ENCODE results near the gene ZSWIM9. TPM values are rescaled to one million over a fixed set of nuclear protein-coding genes. Genes with fewer than 3 reads are reported as not detected.

ZSWIM9 gene
- total RNA-seq, 1 donor from 2014 or later, result 1.6 TPM

- no peak for DNase-seq (ENCODE audit: low read depth)
- no peak for TF ChIP-seq CTCF (IDR thresholded peaks at IDR 0.05; ENCODE audit: insufficient read depth, low read length, poor library complexity, severe bottlenecking)
- Histone ChIP-seq H3K27me3 (ENCODE audit: control insufficient read depth, insufficient read depth, low read length) (no peaks in the 10 kb centered on the region), H3K36me3 (ENCODE audit: control insufficient read depth, insufficient read depth, low read length) (no peaks in the 10 kb centered on the region), H3K4me3 (ENCODE audit: low read depth, low read length) (no peak overlapping the region)
Measured at GRCh38 chr19:48127561-48127960, 42.9 kb upstream of the ZSWIM9 start.

GRCh38 chr19:48133094-48133493 is 37.4 kb upstream of the ZSWIM9 start:
- Histone ChIP-seq H3K27me3 (ENCODE audit: control insufficient read depth, insufficient read depth, low read length) (no peaks in the 10 kb centered on the region), H3K4me3 (ENCODE audit: low read depth, low read length) (no peak overlapping the region), H3K36me3 (ENCODE audit: control insufficient read depth, insufficient read depth, low read length) (peaks cover 2% of the 10 kb centered on the region)
- DNase-seq (ENCODE audit: low read depth), result no peak
- no peak for TF ChIP-seq CTCF (IDR thresholded peaks at IDR 0.05; ENCODE audit: insufficient read depth, low read length, poor library complexity, severe bottlenecking)

DNA sequence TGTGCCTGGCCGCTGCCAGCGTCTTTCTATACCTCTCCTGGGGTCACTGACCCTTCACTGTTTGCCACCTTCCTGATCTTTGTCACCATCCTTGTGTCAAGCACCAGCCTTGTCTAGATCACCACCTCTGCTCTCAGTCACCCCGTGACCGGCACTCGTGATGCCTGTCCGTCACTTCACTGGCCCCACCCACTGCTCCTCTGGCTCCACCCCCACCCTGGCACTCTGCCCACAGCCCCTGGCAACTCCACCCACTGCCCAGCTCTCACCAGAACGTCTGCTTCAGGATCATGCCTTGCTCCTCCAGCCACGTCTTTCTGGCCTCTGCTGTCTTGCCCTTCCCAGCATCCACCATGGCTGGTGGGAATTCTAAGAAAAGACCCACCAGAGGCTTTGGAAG is 35.1 kb upstream of the ZSWIM9 start:
- no peaks in the 10 kb centered on the region for H3K27me3 ChIP-seq (ENCODE audit: control insufficient read depth, insufficient read depth, low read length)
- no peak overlapping the region for H3K4me3 ChIP-seq (ENCODE audit: low read depth, low read length)
- DNase-seq (ENCODE audit: low read depth), result no peak
- no peak for TF ChIP-seq CTCF (IDR thresholded peaks at IDR 0.05; ENCODE audit: insufficient read depth, low read length, poor library complexity, severe bottlenecking)
- H3K36me3 ChIP-seq (ENCODE audit: control insufficient read depth, insufficient read depth, low read length), result peaks cover 2% of the 10 kb centered on the region

GRCh38 chr19:48136547-48136946 is 33.9 kb upstream of the ZSWIM9 start:
- H3K4me3 ChIP-seq (ENCODE audit: low read depth, low read length), result no peak overlapping the region
- TF ChIP-seq CTCF (IDR thresholded peaks at IDR 0.05; ENCODE audit: insufficient read depth, low read length, poor library complexity, severe bottlenecking), result no peak
- H3K36me3 ChIP-seq (ENCODE audit: control insufficient read depth, insufficient read depth, low read length), result peaks cover 2% of the 10 kb centered on the region
- no peaks in the 10 kb centered on the region for H3K27me3 ChIP-seq (ENCODE audit: control insufficient read depth, insufficient read depth, low read length)
- DNase-seq (ENCODE audit: low read depth), result no peak

DNA sequence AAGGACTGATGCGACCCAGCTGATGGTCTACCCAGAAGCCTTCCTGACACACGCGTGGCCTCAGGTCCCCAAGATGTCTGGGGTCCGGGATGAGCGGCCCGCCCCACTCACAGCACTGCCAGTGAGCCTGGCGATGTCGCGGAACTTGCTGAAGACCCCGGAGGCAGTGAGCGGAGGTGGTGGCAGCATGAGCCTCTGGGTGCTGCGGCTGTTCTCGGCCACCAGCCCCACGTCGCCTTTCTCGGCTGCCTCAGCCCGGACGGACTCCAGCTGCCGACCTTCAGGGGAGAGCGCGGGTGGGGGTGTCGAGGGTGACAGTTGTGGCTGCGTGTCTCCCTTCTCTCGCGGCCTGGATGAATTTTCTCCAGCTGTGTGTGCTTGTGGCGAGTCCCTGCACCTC is 33.1 kb upstream of the ZSWIM9 start:
- Histone ChIP-seq H3K27me3 (ENCODE audit: control insufficient read depth, insufficient read depth, low read length) (no peaks in the 10 kb centered on the region), H3K4me3 (ENCODE audit: low read depth, low read length) (no peak overlapping the region), H3K36me3 (ENCODE audit: control insufficient read depth, insufficient read depth, low read length) (peaks cover 2% of the 10 kb centered on the region)
- no peak for TF ChIP-seq CTCF (IDR thresholded peaks at IDR 0.05; ENCODE audit: insufficient read depth, low read length, poor library complexity, severe bottlenecking)
- no peak for DNase-seq (ENCODE audit: low read depth)

DNA sequence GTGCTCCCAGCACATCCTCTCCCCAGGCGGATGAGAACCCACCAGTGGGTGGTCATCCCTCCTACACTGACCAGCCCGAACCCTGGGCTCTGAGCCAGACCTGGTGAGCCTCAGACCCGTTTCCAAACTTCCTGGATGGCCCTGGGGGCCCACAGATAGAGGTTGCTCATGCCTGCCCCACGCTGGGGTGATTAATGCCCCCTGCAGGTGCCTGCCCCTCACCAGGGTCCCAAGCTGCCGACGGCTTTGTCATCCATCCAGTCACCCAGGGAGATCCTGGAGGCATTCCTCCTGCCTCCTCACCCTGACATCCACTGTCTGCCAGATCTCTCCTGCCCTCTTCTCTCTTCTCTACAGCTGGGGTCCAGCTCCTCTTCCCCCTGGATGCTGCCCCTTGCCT is 31.4 kb upstream of the ZSWIM9 start:
- H3K4me3 ChIP-seq (ENCODE audit: low read depth, low read length), result no peak overlapping the region
- peaks cover 2% of the 10 kb centered on the region for H3K36me3 ChIP-seq (ENCODE audit: control insufficient read depth, insufficient read depth, low read length)
- no peak for DNase-seq (ENCODE audit: low read depth)
- TF ChIP-seq CTCF (IDR thresholded peaks at IDR 0.05; ENCODE audit: insufficient read depth, low read length, poor library complexity, severe bottlenecking), result no peak
- H3K27me3 ChIP-seq (ENCODE audit: control insufficient read depth, insufficient read depth, low read length), result no peaks in the 10 kb centered on the region
